ENCODE data around the gene NELFCD. TPM values are rescaled to one million over a fixed set of nuclear protein-coding genes. Genes with fewer than 3 reads are reported as not detected.

NELFCD gene
- polyA plus RNA-seq, 4 donors = 29.5 to 74.2 (median 44.8) TPM

DNA sequence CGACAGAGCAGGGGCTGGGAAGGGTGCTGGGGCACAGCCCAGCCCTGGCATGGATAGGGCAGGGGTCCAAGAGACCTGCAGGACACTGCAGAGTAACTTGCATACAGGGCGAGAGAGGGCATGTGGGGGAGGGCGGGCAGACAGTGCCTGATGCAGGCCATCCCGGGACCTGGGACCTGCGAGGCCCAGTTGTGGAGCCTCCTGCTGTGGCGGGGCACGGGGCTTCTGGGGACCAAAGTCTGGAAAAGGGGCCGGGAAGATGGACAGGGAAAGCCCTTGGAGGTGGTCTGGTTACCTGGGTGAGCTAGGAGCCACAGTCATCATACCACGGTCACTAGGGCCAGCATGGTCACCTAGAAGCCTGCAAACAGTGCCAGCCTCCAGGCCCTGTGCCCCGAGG is 37.8 kb downstream of the NELFCD start:
- DNase-seq (no peak), FAIRE-seq (no peak)
- 90 to 95% (median 94%) methylated on average over 10 of the region's 10 CpGs for WGBS, 3 donors
- no peak overlapping the region for H3K27ac ChIP-seq (ENCODE audit: low read depth in 1 of 3, low read length in 2 of 3)
- H3K36me3 ChIP-seq (ENCODE audit: control insufficient read depth in 3 of 3, insufficient read depth in 2 of 3, low read depth in 1 of 3, low read length in 3 of 3) = peaks cover 0 to 16% (median 4%) of the 10 kb centered on the region in 3 donors
- H3K4me1 ChIP-seq (ENCODE audit: control insufficient read depth in 3 of 3, insufficient read depth in 2 of 3, low read depth in 1 of 3, low read length in 2 of 3) = peaks cover 0 to 5% (median 0%) of the 10 kb centered on the region in 3 donors
- no peaks in the 10 kb centered on the region for H3K9me3 ChIP-seq (ENCODE audit: control insufficient read depth in 2 of 2, insufficient read depth in 1 of 2, low read depth in 1 of 2, low read length in 1 of 2)
- H3K27me3 ChIP-seq (ENCODE audit: control insufficient read depth in 3 of 3, insufficient read depth in 3 of 3, low read length in 3 of 3) = no peaks in the 10 kb centered on the region
- no peak overlapping the region for H3K4me3 ChIP-seq (ENCODE audit: low read depth in 1 of 3, low read length in 3 of 3)

- peaks cover 0 to 20% (median 4%) of the 10 kb centered on the region in 3 donors for H3K36me3 ChIP-seq (ENCODE audit: control insufficient read depth in 3 of 3, insufficient read depth in 2 of 3, low read depth in 1 of 3, low read length in 3 of 3)
- no peaks in the 10 kb centered on the region for H3K9me3 ChIP-seq (ENCODE audit: control insufficient read depth in 2 of 2, insufficient read depth in 1 of 2, low read depth in 1 of 2, low read length in 1 of 2)
- H3K27ac ChIP-seq (ENCODE audit: low read depth in 1 of 3, low read length in 2 of 3) = no peak within 1 kb of the TSS
- H3K4me1 ChIP-seq (ENCODE audit: control insufficient read depth in 3 of 3, insufficient read depth in 2 of 3, low read depth in 1 of 3, low read length in 2 of 3) = peaks cover 0 to 5% (median 0%) of the 10 kb centered on the region in 3 donors
- WGBS, 3 donors = 97 to 98% (median 97%) methylated on average over 5 of the region's 5 CpGs
- H3K4me3 ChIP-seq (ENCODE audit: low read depth in 1 of 3, low read length in 3 of 3) = no peak within 1 kb of the TSS
- H3K27me3 ChIP-seq (ENCODE audit: control insufficient read depth in 3 of 3, insufficient read depth in 3 of 3, low read length in 3 of 3) = no peaks in the 10 kb centered on the region
- DNase-seq (no peak), FAIRE-seq (no peak)
Measured at GRCh38 chr20:59019217-59019616, 38.2 kb downstream of the NELFCD start, which contains the start of gene TUBB1. TUBB1 (plus strand) TSS chr20:59019429; CDS start chr20:59019523, 94 bp downstream.

DNA sequence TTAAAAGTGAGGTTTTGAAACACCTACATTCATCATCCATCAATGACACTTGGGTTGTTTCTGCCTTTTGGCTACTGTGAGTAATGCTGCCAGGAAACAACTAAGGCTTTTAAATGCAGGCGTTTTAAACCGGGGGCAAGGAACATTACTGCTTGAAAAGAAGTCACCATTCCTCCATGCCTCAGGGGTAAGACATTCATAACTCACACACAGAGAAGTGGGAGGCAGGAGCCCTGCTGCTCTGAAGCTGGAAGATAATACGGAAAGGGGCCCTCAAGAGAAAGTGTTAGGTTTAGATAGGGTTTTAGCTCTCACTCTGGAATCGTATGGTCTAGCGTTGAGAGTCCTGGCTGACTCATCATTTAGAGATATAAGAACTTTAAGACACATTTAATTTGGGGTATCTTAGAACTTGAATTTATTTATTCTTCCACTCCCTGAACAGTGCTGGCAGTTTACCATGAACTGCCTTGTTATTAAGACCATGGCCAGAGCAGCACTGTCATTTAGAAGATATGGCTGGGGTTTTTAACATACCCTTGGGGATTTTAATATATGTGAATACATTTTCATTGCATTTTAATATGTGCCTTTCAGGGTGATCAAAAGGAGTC is 40.0 kb downstream of the NELFCD start:
- 71 to 78% (median 74%) methylated on average over 5 of the region's 5 CpGs for WGBS, 3 donors
- no peak for FAIRE-seq
- H3K27ac ChIP-seq (ENCODE audit: low read depth in 1 of 3, low read length in 2 of 3) = no peak overlapping the region

DNA sequence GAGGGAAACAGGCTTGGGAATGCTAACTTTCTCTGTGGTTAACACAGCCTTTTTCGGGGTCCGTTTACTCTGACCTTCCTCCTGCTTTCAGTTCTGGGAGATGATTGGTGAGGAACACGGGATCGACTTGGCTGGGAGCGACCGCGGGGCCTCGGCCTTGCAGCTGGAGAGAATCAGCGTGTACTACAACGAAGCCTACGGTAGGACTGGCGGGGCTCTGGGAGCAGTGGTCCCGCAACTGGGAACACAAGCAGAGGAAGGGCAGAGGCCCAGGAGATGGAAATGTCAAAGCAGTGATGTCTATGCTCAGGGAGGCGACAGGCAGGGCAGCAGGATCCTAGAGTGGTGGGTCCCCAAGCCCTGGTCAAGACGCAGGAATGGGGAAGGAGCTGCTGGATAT is 41.7 kb downstream of the NELFCD start:
- no peak for FAIRE-seq
- no peaks in the 10 kb centered on the region for H3K4me1 ChIP-seq (ENCODE audit: control insufficient read depth in 3 of 3, insufficient read depth in 2 of 3, low read depth in 1 of 3, low read length in 2 of 3)
- H3K4me3 ChIP-seq (ENCODE audit: low read depth in 1 of 3, low read length in 3 of 3) = no peak overlapping the region
- no peak overlapping the region for H3K27ac ChIP-seq (ENCODE audit: low read depth in 1 of 3, low read length in 2 of 3)
- 92 to 97% (median 96%) methylated on average over 15 of the region's 15 CpGs for WGBS, 3 donors
- DNase-seq = no peak
- peaks cover 5 to 35% (median 14%) of the 10 kb centered on the region in 3 donors for H3K36me3 ChIP-seq (ENCODE audit: control insufficient read depth in 3 of 3, insufficient read depth in 2 of 3, low read depth in 1 of 3, low read length in 3 of 3)
- no peaks in the 10 kb centered on the region for H3K9me3 ChIP-seq (ENCODE audit: control insufficient read depth in 2 of 2, insufficient read depth in 1 of 2, low read depth in 1 of 2, low read length in 1 of 2)
- no peaks in the 10 kb centered on the region for H3K27me3 ChIP-seq (ENCODE audit: control insufficient read depth in 3 of 3, insufficient read depth in 3 of 3, low read length in 3 of 3)

More for the DNA sequence above, 40.0 kb downstream of the NELFCD start:
- Histone ChIP-seq H3K36me3 (ENCODE audit: control insufficient read depth in 3 of 3, insufficient read depth in 2 of 3, low read depth in 1 of 3, low read length in 3 of 3) (peaks cover 5 to 31% (median 10%) of the 10 kb centered on the region in 3 donors), H3K27me3 (ENCODE audit: control insufficient read depth in 3 of 3, insufficient read depth in 3 of 3, low read length in 3 of 3) (no peaks in the 10 kb centered on the region), H3K4me1 (ENCODE audit: control insufficient read depth in 3 of 3, insufficient read depth in 2 of 3, low read depth in 1 of 3, low read length in 2 of 3) (peaks cover 0 to 3% (median 0%) of the 10 kb centered on the region in 3 donors), H3K4me3 (ENCODE audit: low read depth in 1 of 3, low read length in 3 of 3) (no peak overlapping the region), H3K9me3 (ENCODE audit: control insufficient read depth in 2 of 2, insufficient read depth in 1 of 2, low read depth in 1 of 2, low read length in 1 of 2) (no peaks in the 10 kb centered on the region)
- DNase-seq = no peak

- Histone ChIP-seq H3K9me3 (ENCODE audit: control insufficient read depth in 2 of 2, insufficient read depth in 1 of 2, low read depth in 1 of 2, low read length in 1 of 2) (no peaks in the 10 kb centered on the region), H3K27me3 (ENCODE audit: control insufficient read depth in 3 of 3, insufficient read depth in 3 of 3, low read length in 3 of 3) (no peaks in the 10 kb centered on the region), H3K4me1 (ENCODE audit: control insufficient read depth in 3 of 3, insufficient read depth in 2 of 3, low read depth in 1 of 3, low read length in 2 of 3) (peaks cover 0 to under 1% (median 0%) of the 10 kb centered on the region in 3 donors), H3K27ac (ENCODE audit: low read depth in 1 of 3, low read length in 2 of 3) (no peak overlapping the region), H3K36me3 (ENCODE audit: control insufficient read depth in 3 of 3, insufficient read depth in 2 of 3, low read depth in 1 of 3, low read length in 3 of 3) (peaks cover 5 to 32% (median 14%) of the 10 kb centered on the region in 3 donors), H3K4me3 (ENCODE audit: low read depth in 1 of 3, low read length in 3 of 3) (no peak overlapping the region)
- WGBS, 3 donors = 91 to 94% (median 93%) methylated on average over 13 of the region's 13 CpGs
- FAIRE-seq (no peak), DNase-seq (no peak)
Measured at GRCh38 chr20:59023616-59024015, 42.6 kb downstream of the NELFCD start.

DNA sequence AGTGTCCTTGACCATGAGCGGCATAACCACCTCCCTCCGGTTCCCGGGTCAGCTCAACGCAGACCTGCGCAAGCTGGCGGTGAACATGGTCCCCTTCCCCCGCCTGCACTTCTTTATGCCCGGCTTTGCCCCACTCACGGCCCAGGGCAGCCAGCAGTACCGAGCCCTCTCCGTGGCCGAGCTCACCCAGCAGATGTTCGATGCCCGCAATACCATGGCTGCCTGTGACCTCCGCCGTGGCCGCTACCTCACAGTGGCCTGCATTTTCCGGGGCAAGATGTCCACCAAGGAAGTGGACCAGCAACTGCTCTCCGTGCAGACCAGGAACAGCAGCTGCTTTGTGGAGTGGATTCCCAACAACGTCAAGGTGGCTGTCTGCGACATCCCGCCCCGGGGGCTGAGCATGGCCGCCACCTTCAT is 43.1 kb downstream of the NELFCD start:
- Histone ChIP-seq H3K4me3 (ENCODE audit: low read depth in 1 of 3, low read length in 3 of 3) (no peak overlapping the region), H3K27ac (ENCODE audit: low read depth in 1 of 3, low read length in 2 of 3) (no peak overlapping the region), H3K27me3 (ENCODE audit: control insufficient read depth in 3 of 3, insufficient read depth in 3 of 3, low read length in 3 of 3) (no peaks in the 10 kb centered on the region), H3K4me1 (ENCODE audit: control insufficient read depth in 3 of 3, insufficient read depth in 2 of 3, low read depth in 1 of 3, low read length in 2 of 3) (peaks cover 0 to 3% (median 0%) of the 10 kb centered on the region in 3 donors), H3K9me3 (ENCODE audit: control insufficient read depth in 2 of 2, insufficient read depth in 1 of 2, low read depth in 1 of 2, low read length in 1 of 2) (no peaks in the 10 kb centered on the region), H3K36me3 (ENCODE audit: control insufficient read depth in 3 of 3, insufficient read depth in 2 of 3, low read depth in 1 of 3, low read length in 3 of 3) (peaks cover 5 to 34% (median 16%) of the 10 kb centered on the region in 3 donors)
- WGBS, 3 donors = 95 to 97% (median 96%) methylated on average over 24 of the region's 24 CpGs
- no peak for FAIRE-seq
- no peak for DNase-seq

DNA sequence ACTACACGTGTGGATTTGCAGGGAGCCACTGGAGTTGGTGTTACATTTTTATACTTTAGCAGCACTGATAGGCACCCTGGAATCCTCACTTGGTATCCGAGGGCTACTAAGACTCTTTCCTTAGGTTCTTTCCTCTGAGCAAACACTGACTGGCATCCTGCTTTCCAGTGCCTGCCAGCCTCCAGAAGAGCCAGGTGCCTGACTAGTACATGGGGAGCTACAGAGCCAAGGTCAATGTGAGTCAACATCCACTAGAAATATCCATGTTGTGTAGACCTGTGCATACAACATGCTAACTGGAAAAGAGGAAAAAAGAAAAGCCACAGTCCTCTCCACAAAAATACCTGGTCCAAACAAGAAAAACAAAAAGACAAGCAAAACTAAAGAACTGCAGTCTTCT is 44.0 kb downstream of the NELFCD start:
- 66 to 78% (median 72%) methylated on average over 2 of the region's 2 CpGs for WGBS, 3 donors
- FAIRE-seq = no peak

DNA sequence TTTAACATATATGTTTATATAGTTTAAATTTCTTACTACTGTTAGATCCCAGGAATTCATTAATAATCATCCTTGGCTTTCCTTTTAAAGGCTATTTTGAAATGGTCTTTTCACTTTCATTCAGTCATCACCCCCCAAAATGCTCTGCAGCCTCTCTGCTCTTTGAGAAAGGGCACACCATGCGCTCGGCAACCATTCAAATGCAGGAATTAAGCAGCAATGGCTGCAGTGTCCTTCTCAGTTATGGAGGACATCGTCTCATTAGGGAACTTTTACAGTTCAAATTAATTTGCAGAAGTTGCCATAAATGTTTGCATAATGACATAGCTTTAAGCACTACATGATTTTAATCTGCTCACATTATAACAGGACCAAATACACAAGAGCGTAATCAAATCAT is 44.5 kb downstream of the NELFCD start:
- Histone ChIP-seq H3K27ac (ENCODE audit: low read depth in 1 of 3, low read length in 2 of 3) (no peak overlapping the region), H3K27me3 (ENCODE audit: control insufficient read depth in 3 of 3, insufficient read depth in 3 of 3, low read length in 3 of 3) (no peaks in the 10 kb centered on the region), H3K9me3 (ENCODE audit: control insufficient read depth in 2 of 2, insufficient read depth in 1 of 2, low read depth in 1 of 2, low read length in 1 of 2) (no peaks in the 10 kb centered on the region), H3K4me1 (ENCODE audit: control insufficient read depth in 3 of 3, insufficient read depth in 2 of 3, low read depth in 1 of 3, low read length in 2 of 3) (peaks cover 0 to 6% (median 5%) of the 10 kb centered on the region in 3 donors), H3K36me3 (ENCODE audit: control insufficient read depth in 3 of 3, insufficient read depth in 2 of 3, low read depth in 1 of 3, low read length in 3 of 3) (peaks cover 10 to 34% (median 16%) of the 10 kb centered on the region in 3 donors), H3K4me3 (ENCODE audit: low read depth in 1 of 3, low read length in 3 of 3) (no peak overlapping the region)
- FAIRE-seq (no peak), DNase-seq (no peak)
- 94 to 97% (median 94%) methylated on average over 4 of the region's 4 CpGs for WGBS, 3 donors

More for the DNA sequence above, 44.0 kb downstream of the NELFCD start:
- Histone ChIP-seq H3K9me3 (ENCODE audit: control insufficient read depth in 2 of 2, insufficient read depth in 1 of 2, low read depth in 1 of 2, low read length in 1 of 2) (no peaks in the 10 kb centered on the region), H3K27me3 (ENCODE audit: control insufficient read depth in 3 of 3, insufficient read depth in 3 of 3, low read length in 3 of 3) (no peaks in the 10 kb centered on the region), H3K27ac (ENCODE audit: low read depth in 1 of 3, low read length in 2 of 3) (no peak overlapping the region), H3K4me1 (ENCODE audit: control insufficient read depth in 3 of 3, insufficient read depth in 2 of 3, low read depth in 1 of 3, low read length in 2 of 3) (peaks cover 0 to 4% (median 3%) of the 10 kb centered on the region in 3 donors), H3K36me3 (ENCODE audit: control insufficient read depth in 3 of 3, insufficient read depth in 2 of 3, low read depth in 1 of 3, low read length in 3 of 3) (peaks cover 10 to 34% (median 16%) of the 10 kb centered on the region in 3 donors), H3K4me3 (ENCODE audit: low read depth in 1 of 3, low read length in 3 of 3) (no peak overlapping the region)
- no peak for DNase-seq

All from small intestine (tissue), 7 donors.